Chondrocyte (in vitro differentiated cells): Measurements from ENCODE around the gene ALG2. TPM values are rescaled to one million over a fixed set of nuclear protein-coding genes. Genes with fewer than 3 reads are reported as not detected.
A peak's percentile ranks its signal among the peaks of the same experiment; 100 is the strongest.

Experiments
- DNase-seq: peaks from one replicate; pipeline ENCODE4 v3.0.0; 2021; ENCODE audit warnings: mixed read lengths, low spot score
- H3K27ac Mint-ChIP-seq: one replicate; pipeline ENCODE4 v1.8.0; 2021; ENCODE audit warnings: mild to moderate bottlenecking, moderate library complexity, mixed read lengths; ENCODE audit not compliant: unreplicated experiment
- H3K27me3 Mint-ChIP-seq: 2 replicates; pipeline ENCODE4 v1.8.0; 2021; ENCODE audit warnings: low read depth, mixed read lengths
- H3K36me3 Mint-ChIP-seq: 2 replicates; pipeline ENCODE4 v1.8.0; 2021; ENCODE audit warnings: low read depth, mixed read lengths
- H3K4me1 Mint-ChIP-seq: 2 replicates; pipeline ENCODE4 v1.8.0; 2021; ENCODE audit warnings: low read depth, mild to moderate bottlenecking, mixed read lengths
- H3K4me3 Mint-ChIP-seq: one replicate; pipeline ENCODE4 v1.8.0; 2021; ENCODE audit warnings: mild to moderate bottlenecking, moderate library complexity, mixed read lengths; ENCODE audit not compliant: unreplicated experiment
- H3K9me3 Mint-ChIP-seq: 2 replicates; pipeline ENCODE4 v1.8.0; 2021; ENCODE audit warnings: low read depth, mixed read lengths
- CTCF ChIP-seq: fragments of 200-600 bp; sonication (generic); IDR thresholded peaks from 2 replicates; pipeline ENCODE4 v1.5.0; 2021; ENCODE audit warnings: antibody characterized with exemption, mild to moderate bottlenecking, moderate library complexity
- total RNA-seq: library from RNA; stranded (reverse); gene quantifications from 3 replicates; pipeline ENCODE4 v1.2.1, GENCODE V29; 2021

The ALG2 gene
- total RNA-seq, 1 donor from 2014 or later, result 33.9 TPM

DNA sequence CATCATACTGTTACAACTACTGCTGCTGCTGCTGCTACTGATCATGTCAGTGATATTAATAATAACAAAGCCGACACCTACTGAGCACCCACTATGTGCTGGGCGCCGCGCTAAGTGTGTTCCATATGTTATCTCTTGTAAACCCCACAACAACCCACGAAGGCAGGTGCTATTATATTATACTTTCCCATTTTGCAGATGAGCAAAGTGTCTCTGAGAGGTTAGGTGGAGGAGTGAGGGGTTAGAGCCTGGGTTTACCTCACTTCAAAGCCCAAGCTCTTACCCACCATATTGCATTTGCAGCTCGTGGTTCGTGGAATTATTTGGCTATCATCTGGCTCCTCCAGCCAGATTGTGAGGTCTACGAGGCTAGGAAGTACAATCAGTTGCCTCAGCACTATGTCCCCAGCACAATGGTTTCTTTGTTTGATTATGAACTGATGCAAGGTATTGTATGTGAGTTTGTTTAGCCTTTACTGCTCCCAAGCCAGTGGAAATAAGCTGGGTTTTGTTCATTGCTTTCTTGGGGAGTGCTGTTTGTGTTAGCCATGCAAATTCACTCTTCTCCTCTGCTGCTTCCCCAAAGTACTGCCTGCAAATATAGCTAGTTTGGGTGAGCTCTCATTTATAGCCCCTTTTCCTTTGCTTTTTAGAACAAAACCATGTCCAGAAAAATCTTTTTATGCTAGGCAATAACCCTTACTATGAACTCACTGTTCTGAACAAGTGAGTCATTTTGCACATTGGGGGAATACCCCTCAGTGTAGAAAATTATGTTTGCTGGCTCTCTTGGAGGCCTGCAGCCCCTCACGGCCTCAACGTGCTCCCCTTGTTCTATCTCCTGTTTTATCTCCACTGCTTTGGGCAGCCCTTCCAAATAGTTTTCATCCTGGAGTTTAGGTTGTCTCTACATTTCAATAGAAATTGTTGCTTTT is 47.9 kb downstream of the ALG2 start:
- peaks cover 12% of the 10 kb centered on the region for H3K27me3 Mint-ChIP-seq

DNA sequence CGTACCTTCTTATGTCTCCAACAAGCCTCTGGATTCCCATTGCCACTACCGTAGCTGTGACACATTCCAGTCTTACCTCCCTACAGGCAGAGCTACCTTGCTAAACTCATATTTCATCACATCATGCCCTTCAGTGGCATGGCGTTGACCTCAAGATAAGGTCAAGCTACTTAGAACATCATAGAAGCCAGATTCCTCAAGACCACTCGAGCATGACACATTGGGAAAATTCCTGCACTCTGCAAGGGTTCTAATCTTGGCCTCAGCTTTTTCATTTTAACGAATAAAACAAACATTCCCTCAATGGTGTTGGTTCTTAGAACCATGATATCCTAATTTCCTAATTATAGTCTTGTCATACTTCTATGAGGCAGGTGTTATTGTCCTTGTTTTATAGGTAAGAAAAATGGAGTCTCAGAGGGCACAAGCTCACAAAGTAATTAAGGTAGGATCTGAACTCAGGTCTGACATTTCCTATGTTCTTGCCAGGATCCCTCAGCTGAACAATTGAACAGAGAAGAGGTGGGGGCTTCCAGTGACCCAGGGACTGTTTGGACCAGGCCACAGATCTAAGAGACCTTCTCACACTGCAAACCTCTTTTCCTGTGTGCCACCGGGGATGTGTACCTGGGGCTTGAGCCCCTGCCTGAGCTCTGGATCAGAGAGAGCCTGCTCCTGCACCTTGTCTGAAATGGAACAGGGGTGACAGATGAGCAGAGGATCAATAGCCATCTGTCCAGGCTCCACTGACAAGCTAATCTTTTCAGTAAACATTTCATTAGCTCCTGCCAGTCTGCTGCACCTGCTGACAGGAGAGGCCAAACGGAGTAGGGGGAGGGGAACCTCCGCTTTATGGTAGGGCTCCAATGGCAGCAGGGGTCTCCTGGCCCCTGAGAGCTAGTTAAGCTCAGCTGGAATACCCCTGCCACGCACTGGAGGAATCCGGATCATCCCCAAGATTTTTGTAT is 49.3 kb downstream of the ALG2 start:
- H3K36me3 Mint-ChIP-seq, result no peaks in the 10 kb centered on the region
- H3K4me3 Mint-ChIP-seq, result no peak overlapping the region
- peaks cover 22% of the 10 kb centered on the region for H3K27me3 Mint-ChIP-seq
- no peak for TF ChIP-seq CTCF
- H3K27ac Mint-ChIP-seq, result no peak overlapping the region
- peaks cover 2% of the 10 kb centered on the region for H3K4me1 Mint-ChIP-seq
- H3K9me3 Mint-ChIP-seq, result no peaks in the 10 kb centered on the region
- DNase-seq, result no peak

More for the DNA sequence above, 47.9 kb downstream of the ALG2 start:
- Mint-ChIP-seq H3K36me3 (no peaks in the 10 kb centered on the region), H3K4me1 (peaks cover 2% of the 10 kb centered on the region), H3K27ac (no peak overlapping the region), H3K4me3 (no peak overlapping the region), H3K9me3 (no peaks in the 10 kb centered on the region)
- no peak for DNase-seq
- no peak for TF ChIP-seq CTCF

DNA sequence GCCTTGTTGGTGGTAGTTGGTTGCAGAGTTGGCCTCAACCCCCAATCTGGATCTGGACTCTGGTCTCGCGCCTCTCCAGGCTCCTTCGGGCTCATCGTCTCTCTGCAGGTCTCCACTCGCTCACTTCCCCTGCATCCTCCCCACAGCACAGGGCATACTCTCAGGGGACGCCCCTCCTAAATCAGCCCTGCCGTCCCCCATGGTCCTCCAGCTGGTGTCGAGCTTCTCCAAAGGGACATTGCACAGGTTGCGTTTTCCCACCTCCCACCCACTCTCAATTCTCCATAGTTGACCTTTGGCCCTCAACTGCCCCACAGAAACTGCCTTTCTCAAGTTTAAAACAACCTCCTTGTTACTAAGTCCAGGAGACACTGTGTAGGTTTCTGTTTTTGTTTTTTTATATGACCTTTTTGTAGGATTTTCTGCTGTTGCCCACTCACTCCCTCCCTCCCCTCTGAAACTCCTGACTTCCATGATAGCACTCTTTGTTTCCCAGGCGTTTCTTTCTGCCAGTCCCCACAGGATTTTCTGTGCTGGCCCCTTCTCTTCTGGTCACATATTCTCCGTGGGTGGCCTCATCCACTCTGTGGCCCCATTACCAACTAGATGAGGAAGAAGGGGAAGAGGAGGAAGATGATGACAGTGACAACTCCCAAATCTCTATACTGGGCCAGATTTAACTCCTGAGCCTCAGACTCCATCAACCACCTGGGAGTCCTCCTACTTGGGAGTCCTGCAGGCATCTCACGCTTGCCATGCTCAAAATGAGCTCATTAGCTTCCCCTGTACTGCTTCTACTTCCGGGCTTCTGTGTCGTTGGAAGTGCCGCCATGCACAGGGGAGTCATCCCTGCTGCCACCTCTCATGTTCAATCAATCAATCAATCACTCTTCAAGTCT is 50.3 kb downstream of the ALG2 start:
- Mint-ChIP-seq H3K27ac (no peak overlapping the region), H3K9me3 (no peaks in the 10 kb centered on the region), H3K27me3 (peaks cover 22% of the 10 kb centered on the region), H3K4me1 (peaks cover 2% of the 10 kb centered on the region), H3K36me3 (no peaks in the 10 kb centered on the region), H3K4me3 (no peak overlapping the region)
- no peak for TF ChIP-seq CTCF
- DNase-seq, result no peak

GRCh38 chr9:99169982-99170761 is 51.6 kb downstream of the ALG2 start:
- no peaks in the 10 kb centered on the region for H3K36me3 Mint-ChIP-seq
- peaks cover 2% of the 10 kb centered on the region for H3K4me1 Mint-ChIP-seq
- peak; percentile 32 for TF ChIP-seq CTCF
- H3K27me3 Mint-ChIP-seq, result peaks cover 22% of the 10 kb centered on the region
- no peak for DNase-seq
- H3K9me3 Mint-ChIP-seq, result no peaks in the 10 kb centered on the region
- H3K27ac Mint-ChIP-seq, result no peak overlapping the region
- H3K4me3 Mint-ChIP-seq, result no peak overlapping the region
